Immature natural killer cell (primary cell): ENCODE data around the gene CDC45. TPM values are rescaled to one million over a fixed set of nuclear protein-coding genes. Genes with fewer than 3 reads are reported as not detected.

ENCODE experiments used
- DNase-seq, 3 donors: peaks; one replicate each; pipeline ENCODE4 v3.0.0; 2022; ENCODE audit warnings: mixed read lengths in 1 of 3
- H3K27ac Mint-ChIP-seq, 6 donors: one replicate each; pipeline ENCODE4 v1.8.0; 2020; ENCODE audit warnings: mixed read lengths in 6 of 6, mild to moderate bottlenecking in 5 of 6, inconsistent platforms in 4 of 6, moderate library complexity in 3 of 6
- H3K27me3 Mint-ChIP-seq, 3 donors: one replicate each; pipeline ENCODE4 v1.8.0; 2020 to 2021; ENCODE audit warnings: low read depth in 3 of 3, mild to moderate bottlenecking in 3 of 3, mixed read lengths in 3 of 3, moderate library complexity in 3 of 3, inconsistent platforms in 1 of 3
- H3K36me3 Mint-ChIP-seq, 3 donors: one replicate each; pipeline ENCODE4 v1.8.0; 2020; ENCODE audit warnings: mixed read lengths in 3 of 3, inconsistent platforms in 2 of 3, mild to moderate bottlenecking in 2 of 3
- H3K4me1 Mint-ChIP-seq, 2 donors: one replicate each; pipeline ENCODE4 v1.8.0; 2020; ENCODE audit warnings: inconsistent platforms in 2 of 2, mild to moderate bottlenecking in 2 of 2, mixed read lengths in 2 of 2, moderate library complexity in 1 of 2
- H3K4me3 Mint-ChIP-seq, 5 donors: one replicate each; pipeline ENCODE4 v1.8.0; 2020; ENCODE audit warnings: mild to moderate bottlenecking in 5 of 5, mixed read lengths in 5 of 5, inconsistent platforms in 3 of 5, moderate library complexity in 3 of 5
- H3K9me3 Mint-ChIP-seq, 6 donors: one replicate each; pipeline ENCODE4 v1.8.0; 2020; ENCODE audit warnings: mild to moderate bottlenecking in 6 of 6, mixed read lengths in 6 of 6, inconsistent platforms in 4 of 6, moderate library complexity in 3 of 6
- polyA plus RNA-seq, 3 donors: library from polyadenylated mRNA; unstranded; fragments of 300-500 nt; fragmentation: Illumina TruSeq; gene quantifications; one replicate each; pipeline ENCODE4 v1.2.3, GENCODE V29; 2021

Gene CDC45
- polyA plus RNA-seq, 3 donors from 2014 or later, result 3.1 to 3.5 TPM; not detected in 1

GRCh38 chr22:19498154-19498865, 18.6 kb downstream of the CDC45 start:
- Mint-ChIP-seq H3K36me3 (no peaks in the 10 kb centered on the region), H3K9me3 (no peaks in the 10 kb centered on the region), H3K4me1 (no peaks in the 10 kb centered on the region), H3K27ac (no peak overlapping the region), H3K27me3 (no peaks in the 10 kb centered on the region), H3K4me3 (no peak overlapping the region)
- DNase-seq, result no peak

GRCh38 chr22:19498866-19499190, 19.1 kb downstream of the CDC45 start:
- DNase-seq, result no peak
- H3K9me3 Mint-ChIP-seq, result no peaks in the 10 kb centered on the region
- no peaks in the 10 kb centered on the region for H3K4me1 Mint-ChIP-seq
- no peak overlapping the region for H3K27ac Mint-ChIP-seq
- H3K36me3 Mint-ChIP-seq, result no peaks in the 10 kb centered on the region
- no peaks in the 10 kb centered on the region for H3K27me3 Mint-ChIP-seq
- H3K4me3 Mint-ChIP-seq, result no peak overlapping the region

GRCh38 chr22:19499236-19499879, 19.6 kb downstream of the CDC45 start:
- Mint-ChIP-seq H3K4me1 (no peaks in the 10 kb centered on the region), H3K27me3 (no peaks in the 10 kb centered on the region), H3K27ac (no peak overlapping the region), H3K36me3 (no peaks in the 10 kb centered on the region), H3K9me3 (no peaks in the 10 kb centered on the region), H3K4me3 (no peak overlapping the region)
- no peak for DNase-seq

GRCh38 chr22:19499880-19500242, 20.1 kb downstream of the CDC45 start:
- no peak overlapping the region for H3K4me3 Mint-ChIP-seq
- no peaks in the 10 kb centered on the region for H3K9me3 Mint-ChIP-seq
- H3K27ac Mint-ChIP-seq, result no peak overlapping the region
- H3K4me1 Mint-ChIP-seq, result peaks cover 0 to under 1% of the 10 kb centered on the region in 2 donors
- no peaks in the 10 kb centered on the region for H3K27me3 Mint-ChIP-seq
- H3K36me3 Mint-ChIP-seq, result no peaks in the 10 kb centered on the region
- DNase-seq, result no peak

- no peak overlapping the region for H3K4me3 Mint-ChIP-seq
- DNase-seq, result no peak
- peaks cover 0 to 2% (median 0%) of the 10 kb centered on the region in 3 donors for H3K27me3 Mint-ChIP-seq
- H3K9me3 Mint-ChIP-seq, result no peaks in the 10 kb centered on the region
- no peak overlapping the region for H3K27ac Mint-ChIP-seq
- H3K4me1 Mint-ChIP-seq, result peaks cover 12 to 15% of the 10 kb centered on the region in 2 donors
- H3K36me3 Mint-ChIP-seq, result no peaks in the 10 kb centered on the region
Measured at GRCh38 chr22:19501897-19502447, 22.3 kb downstream of the CDC45 start.

GRCh38 chr22:19503367-19503766, 23.6 kb downstream of the CDC45 start:
- DNase-seq, result no peak
- Mint-ChIP-seq H3K36me3 (no peaks in the 10 kb centered on the region), H3K4me1 (peaks cover 12 to 15% of the 10 kb centered on the region in 2 donors), H3K27ac (no peak overlapping the region), H3K4me3 (no peak overlapping the region), H3K9me3 (no peaks in the 10 kb centered on the region), H3K27me3 (peaks cover 0 to 2% (median 2%) of the 10 kb centered on the region in 3 donors)

- Mint-ChIP-seq H3K27me3 (peaks cover 0 to 2% (median 2%) of the 10 kb centered on the region in 3 donors), H3K4me1 (peaks cover 12 to 15% of the 10 kb centered on the region in 2 donors), H3K27ac (no peak overlapping the region), H3K9me3 (no peaks in the 10 kb centered on the region), H3K4me3 (no peak overlapping the region), H3K36me3 (no peaks in the 10 kb centered on the region)
- no peak for DNase-seq
Measured at GRCh38 chr22:19503869-19504268, 24.1 kb downstream of the CDC45 start.

- Mint-ChIP-seq H3K9me3 (no peaks in the 10 kb centered on the region), H3K27ac (peak overlapping the region in 2 of 6 donors; percentile 40 to 46), H3K27me3 (peaks cover 0 to 2% (median 2%) of the 10 kb centered on the region in 3 donors), H3K4me3 (no peak overlapping the region), H3K4me1 (peaks cover 12 to 15% of the 10 kb centered on the region in 2 donors), H3K36me3 (no peaks in the 10 kb centered on the region)
- DNase-seq, result peak in 1 of 3 donors; percentile 9
Measured at GRCh38 chr22:19504900-19505734, 25.4 kb downstream of the CDC45 start.

GRCh38 chr22:19505735-19506126, 26.0 kb downstream of the CDC45 start:
- DNase-seq, result no peak
- Mint-ChIP-seq H3K9me3 (no peaks in the 10 kb centered on the region), H3K36me3 (no peaks in the 10 kb centered on the region), H3K27ac (peak overlapping the region in 2 of 6 donors; percentile 40 to 87), H3K4me3 (no peak overlapping the region), H3K4me1 (peaks cover 12 to 15% of the 10 kb centered on the region in 2 donors), H3K27me3 (peaks cover 0 to 2% (median 2%) of the 10 kb centered on the region in 3 donors)

- peaks cover 0 to 2% (median 2%) of the 10 kb centered on the region in 3 donors for H3K27me3 Mint-ChIP-seq
- H3K36me3 Mint-ChIP-seq, result no peaks in the 10 kb centered on the region
- DNase-seq, result no peak
- no peak overlapping the region for H3K4me3 Mint-ChIP-seq
- H3K27ac Mint-ChIP-seq, result peak overlapping the region in 1 of 6 donors; percentile 87
- peaks cover 12 to 15% of the 10 kb centered on the region in 2 donors for H3K4me1 Mint-ChIP-seq
- no peaks in the 10 kb centered on the region for H3K9me3 Mint-ChIP-seq
Measured at GRCh38 chr22:19506212-19506611, 26.5 kb downstream of the CDC45 start.

GRCh38 chr22:19507534-19507861, 27.8 kb downstream of the CDC45 start:
- DNase-seq, result no peak
- Mint-ChIP-seq H3K36me3 (peaks cover 0 to 1% (median 0%) of the 10 kb centered on the region in 3 donors), H3K27ac (no peak overlapping the region), H3K4me1 (peaks cover 12 to 15% of the 10 kb centered on the region in 2 donors), H3K9me3 (no peaks in the 10 kb centered on the region), H3K27me3 (peaks cover 1 to 2% (median 2%) of the 10 kb centered on the region in 3 donors), H3K4me3 (no peak overlapping the region)

GRCh38 chr22:19508024-19508776, 28.5 kb downstream of the CDC45 start:
- Mint-ChIP-seq H3K36me3 (peaks cover 0 to 4% (median 0%) of the 10 kb centered on the region in 3 donors), H3K4me1 (peaks cover 12 to 15% of the 10 kb centered on the region in 2 donors)

GRCh38 chr22:19509191-19509590, 29.5 kb downstream of the CDC45 start:
- Mint-ChIP-seq H3K9me3 (no peaks in the 10 kb centered on the region), H3K27me3 (peaks cover 1 to 2% (median 2%) of the 10 kb centered on the region in 3 donors), H3K36me3 (peaks cover 0 to 4% (median 0%) of the 10 kb centered on the region in 3 donors), H3K4me3 (no peak overlapping the region), H3K27ac (no peak overlapping the region), H3K4me1 (peaks cover 12 to 15% of the 10 kb centered on the region in 2 donors)
- DNase-seq, result no peak

More at GRCh38 chr22:19508024-19508776, 28.5 kb downstream of the CDC45 start:
- H3K9me3 Mint-ChIP-seq, result no peaks in the 10 kb centered on the region
- H3K4me3 Mint-ChIP-seq, result no peak overlapping the region
- no peak overlapping the region for H3K27ac Mint-ChIP-seq
- DNase-seq, result no peak
- H3K27me3 Mint-ChIP-seq, result peaks cover 1 to 2% (median 2%) of the 10 kb centered on the region in 3 donors
